ENCODE data around the gene TPP1. TPM values are rescaled to one million over a fixed set of nuclear protein-coding genes. Genes with fewer than 3 reads are reported as not detected.

The TPP1 gene
- total and polyA plus RNA-seq, 9 of the 15 experiments (the other 6 are each of a cell fraction or from before 2014, with no cell fraction given), result 7.5 to 75.8 (median 15.7) TPM

GRCh38 chr11:6650980-6651379 lies 31.8 kb upstream of the TPP1 start (continued):
- TF ChIP-seq, protein P1, sequence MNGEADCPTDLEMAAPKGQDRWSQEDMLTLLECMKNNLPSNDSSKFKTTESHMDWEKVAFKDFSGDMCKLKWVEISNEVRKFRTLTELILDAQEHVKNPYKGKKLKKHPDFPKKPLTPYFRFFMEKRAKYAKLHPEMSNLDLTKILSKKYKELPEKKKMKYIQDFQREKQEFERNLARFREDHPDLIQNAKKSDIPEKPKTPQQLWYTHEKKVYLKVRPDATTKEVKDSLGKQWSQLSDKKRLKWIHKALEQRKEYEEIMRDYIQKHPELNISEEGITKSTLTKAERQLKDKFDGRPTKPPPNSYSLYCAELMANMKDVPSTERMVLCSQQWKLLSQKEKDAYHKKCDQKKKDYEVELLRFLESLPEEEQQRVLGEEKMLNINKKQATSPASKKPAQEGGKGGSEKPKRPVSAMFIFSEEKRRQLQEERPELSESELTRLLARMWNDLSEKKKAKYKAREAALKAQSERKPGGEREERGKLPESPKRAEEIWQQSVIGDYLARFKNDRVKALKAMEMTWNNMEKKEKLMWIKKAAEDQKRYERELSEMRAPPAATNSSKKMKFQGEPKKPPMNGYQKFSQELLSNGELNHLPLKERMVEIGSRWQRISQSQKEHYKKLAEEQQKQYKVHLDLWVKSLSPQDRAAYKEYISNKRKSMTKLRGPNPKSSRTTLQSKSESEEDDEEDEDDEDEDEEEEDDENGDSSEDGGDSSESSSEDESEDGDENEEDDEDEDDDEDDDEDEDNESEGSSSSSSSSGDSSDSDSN (IDR thresholded peaks at IDR 0.05; ENCODE audit: borderline replicate concordance in 1 of 2, low read depth in 2 of 2, low read length in 2 of 2), result peak in 1 of 2 experiments; percentile 67; a peak in 1 of 4 replicates
- TF ChIP-seq LEF1 (IDR thresholded peaks at IDR 0.05), result peak; percentile 48; the same call in 1 of the 2 replicates
- TF ChIP-seq ZNF699 (CRISPR knock-in tag; IDR thresholded peaks at IDR 0.05; ENCODE audit: insufficient replicate concordance), result no peak
- 0 out of 4 replicates have a peak, but pooled peaks of 1 of the 2 experiments have one; percentile 25 for TF ChIP-seq ARNT (IDR thresholded peaks at IDR 0.05)
- no peak for TF ChIP-seq CREB5 (CRISPR knock-in tag; IDR thresholded peaks at IDR 0.05)
- 0 out of 2 replicates have a peak, but pooled peaks have one; percentile 35 for TF ChIP-seq ETV5 (CRISPR knock-in tag; IDR thresholded peaks at IDR 0.05; ENCODE audit: low read depth)
- no peak for TF ChIP-seq NR2F6 (CRISPR knock-in tag; IDR thresholded peaks at IDR 0.05)
- peak; percentile 9; the same call in 1 of the 2 replicates for TF ChIP-seq ZNF316 (IDR thresholded peaks at IDR 0.05)
- TF ChIP-seq ZNF445 (CRISPR knock-in tag; IDR thresholded peaks at IDR 0.05; ENCODE audit: low read depth), result no peak
- TF ChIP-seq KAT8 (IDR thresholded peaks at IDR 0.05; ENCODE audit: low read depth), result no peak
- TF ChIP-seq FOS (IDR thresholded peaks at IDR 0.05; ENCODE audit: extremely low read depth, insufficient read length), result peak; percentile 55
- no peak for TF ChIP-seq PRPF4 (IDR thresholded peaks at IDR 0.05; ENCODE audit: insufficient read depth, low read depth, low read length, poor library complexity, severe bottlenecking)
- 0 out of 2 replicates have a peak, but pooled peaks have one; percentile 29 for TF ChIP-seq MAX (CRISPR knock-in tag; IDR thresholded peaks at IDR 0.05)
- TF ChIP-seq, protein P2, sequence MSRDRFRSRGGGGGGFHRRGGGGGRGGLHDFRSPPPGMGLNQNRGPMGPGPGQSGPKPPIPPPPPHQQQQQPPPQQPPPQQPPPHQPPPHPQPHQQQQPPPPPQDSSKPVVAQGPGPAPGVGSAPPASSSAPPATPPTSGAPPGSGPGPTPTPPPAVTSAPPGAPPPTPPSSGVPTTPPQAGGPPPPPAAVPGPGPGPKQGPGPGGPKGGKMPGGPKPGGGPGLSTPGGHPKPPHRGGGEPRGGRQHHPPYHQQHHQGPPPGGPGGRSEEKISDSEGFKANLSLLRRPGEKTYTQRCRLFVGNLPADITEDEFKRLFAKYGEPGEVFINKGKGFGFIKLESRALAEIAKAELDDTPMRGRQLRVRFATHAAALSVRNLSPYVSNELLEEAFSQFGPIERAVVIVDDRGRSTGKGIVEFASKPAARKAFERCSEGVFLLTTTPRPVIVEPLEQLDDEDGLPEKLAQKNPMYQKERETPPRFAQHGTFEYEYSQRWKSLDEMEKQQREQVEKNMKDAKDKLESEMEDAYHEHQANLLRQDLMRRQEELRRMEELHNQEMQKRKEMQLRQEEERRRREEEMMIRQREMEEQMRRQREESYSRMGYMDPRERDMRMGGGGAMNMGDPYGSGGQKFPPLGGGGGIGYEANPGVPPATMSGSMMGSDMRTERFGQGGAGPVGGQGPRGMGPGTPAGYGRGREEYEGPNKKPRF (IDR thresholded peaks at IDR 0.05; ENCODE audit: low read depth, low read length), result no peak
- TF ChIP-seq MTA1 (IDR thresholded peaks at IDR 0.05; ENCODE audit: borderline replicate concordance), result peak; percentile 75; the same call in 1 of the 2 replicates
- TF ChIP-seq, protein P3, sequence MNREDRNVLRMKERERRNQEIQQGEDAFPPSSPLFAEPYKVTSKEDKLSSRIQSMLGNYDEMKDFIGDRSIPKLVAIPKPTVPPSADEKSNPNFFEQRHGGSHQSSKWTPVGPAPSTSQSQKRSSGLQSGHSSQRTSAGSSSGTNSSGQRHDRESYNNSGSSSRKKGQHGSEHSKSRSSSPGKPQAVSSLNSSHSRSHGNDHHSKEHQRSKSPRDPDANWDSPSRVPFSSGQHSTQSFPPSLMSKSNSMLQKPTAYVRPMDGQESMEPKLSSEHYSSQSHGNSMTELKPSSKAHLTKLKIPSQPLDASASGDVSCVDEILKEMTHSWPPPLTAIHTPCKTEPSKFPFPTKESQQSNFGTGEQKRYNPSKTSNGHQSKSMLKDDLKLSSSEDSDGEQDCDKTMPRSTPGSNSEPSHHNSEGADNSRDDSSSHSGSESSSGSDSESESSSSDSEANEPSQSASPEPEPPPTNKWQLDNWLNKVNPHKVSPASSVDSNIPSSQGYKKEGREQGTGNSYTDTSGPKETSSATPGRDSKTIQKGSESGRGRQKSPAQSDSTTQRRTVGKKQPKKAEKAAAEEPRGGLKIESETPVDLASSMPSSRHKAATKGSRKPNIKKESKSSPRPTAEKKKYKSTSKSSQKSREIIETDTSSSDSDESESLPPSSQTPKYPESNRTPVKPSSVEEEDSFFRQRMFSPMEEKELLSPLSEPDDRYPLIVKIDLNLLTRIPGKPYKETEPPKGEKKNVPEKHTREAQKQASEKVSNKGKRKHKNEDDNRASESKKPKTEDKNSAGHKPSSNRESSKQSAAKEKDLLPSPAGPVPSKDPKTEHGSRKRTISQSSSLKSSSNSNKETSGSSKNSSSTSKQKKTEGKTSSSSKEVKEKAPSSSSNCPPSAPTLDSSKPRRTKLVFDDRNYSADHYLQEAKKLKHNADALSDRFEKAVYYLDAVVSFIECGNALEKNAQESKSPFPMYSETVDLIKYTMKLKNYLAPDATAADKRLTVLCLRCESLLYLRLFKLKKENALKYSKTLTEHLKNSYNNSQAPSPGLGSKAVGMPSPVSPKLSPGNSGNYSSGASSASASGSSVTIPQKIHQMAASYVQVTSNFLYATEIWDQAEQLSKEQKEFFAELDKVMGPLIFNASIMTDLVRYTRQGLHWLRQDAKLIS (CRISPR knock-in tag; IDR thresholded peaks at IDR 0.05), result no peak
- no peak for TF ChIP-seq PTTG1 (tag; IDR thresholded peaks at IDR 0.05; ENCODE audit: low read depth)
- TF ChIP-seq RBM15 (IDR thresholded peaks at IDR 0.05; ENCODE audit: insufficient read depth, low read length), result no peak
- no peak for TF ChIP-seq ARID2 (IDR thresholded peaks at IDR 0.05)

Measured in K562 (cell line).